Ovary (tissue), 9 donors: ENCODE data around the gene PARP2. TPM values are rescaled to one million over a fixed set of nuclear protein-coding genes. Genes with fewer than 3 reads are reported as not detected.
"Not testable (repeated sequence)": the region's sequence is repeated elsewhere in the genome, so short reads cannot be mapped to it uniquely, and the experiment has no call there.

Source experiments
- DNase-seq, 5 donors: peaks; one replicate each; pipeline ENCODE4 v3.0.0-alpha.2; 2019 to 2020
- H3K27ac ChIP-seq, 2 donors: fragments of 200-600 bp; one replicate each; pipeline versions ENCODE4 v1.5.1 to v1.8.0; 2019 to 2022
- H3K27me3 ChIP-seq: fragments of 200-600 bp; one replicate; pipeline ENCODE4 v1.8.0; 2022
- H3K36me3 ChIP-seq: fragments of 200-600 bp; sonication (generic); one replicate; pipeline ENCODE4 v1.5.1; 2019
- H3K4me1 ChIP-seq: one replicate; pipeline ENCODE4 v1.8.1; 2013; ENCODE audit warnings: mild to moderate bottlenecking, moderate library complexity; ENCODE audit not compliant: insufficient read depth
- H3K4me3 ChIP-seq: fragments of 200-600 bp; sonication (generic); one replicate; pipeline ENCODE4 v1.5.1; 2017
- H3K9me3 ChIP-seq, 2 donors: fragments of 200-600 bp in 1 of 2; sonication (generic) in 1 of 2; one replicate each; pipeline versions ENCODE4 v1.5.1 to v1.8.1; 2013 to 2019; ENCODE audit warnings: mild to moderate bottlenecking in 1 of 2, moderate library complexity in 1 of 2
- EP300 ChIP-seq: sonication (generic); formaldehyde crosslinking; IDR thresholded peaks from one replicate; pipeline ENCODE4 v1.6.1; 2017; ENCODE audit warnings: antibody characterized with exemption
- POLR2A ChIP-seq: fragments of 450-650 bp; IDR thresholded peaks from one replicate; pipeline ENCODE4 v1.6.1; 2017; ENCODE audit warnings: antibody characterized with exemption, mild to moderate bottlenecking, moderate library complexity
- WGBS, 3 donors: extraction: QIAGEN DNeasy Blood & Tissue Kit in 1 of 3; methylation state at CpG; one replicate each; pipeline versions ENCODE4 v1.1.5 to v1.1.7; 2013 to 2017; 5-methylcytosine and 5-hydroxymethylcytosine counted together
- intact Hi-C, 4 donors: fragments of 100-400 bp; cut with DNase I; formaldehyde crosslinking; loops; one replicate each; pipeline versions ENCODE4 v1.11.0 to v1.15.1; 2022 to 2023
- polyA plus RNA-seq, 2 donors: library from polyadenylated mRNA; stranded (reverse); fragments of 200-250 nt in 1 of 2; fragments of 350-450 nt in 1 of 2; fragmentation: Illumina TruSeq in 1 of 2; extraction: RNeasy Lipid Tissue Mini Kit (QIAGEN cat#74804) in 1 of 2; gene quantifications; one replicate each; pipeline ENCODE4 v1.2.3, GENCODE V29; 2013 to 2014
- total RNA-seq, 7 donors: library from RNA; depleted of rRNA in 2 of 7; stranded (reverse); fragments of >200 nt in 2 of 7; fragmentation: NEBNext Ultra II Directional in 3 of 7; extraction: Animal tissue kit (Norgen Biotek cat#: 25700) in 3 of 7; gene quantifications; one replicate each; pipeline versions ENCODE4 v1.1.0 to v1.2.4, GENCODE V29; 2016 to 2023
- TF ChIP-seq, protein P1 (sequence below), 3 donors: fragments of 450-650 bp in 2 of 3; fragments of 200-600 bp in 1 of 3; IDR thresholded peaks; one replicate each; pipeline versions ENCODE4 v1.5.1 to v1.8.0; 2016 to 2022; ENCODE audit warnings: antibody characterized with exemption in 3 of 3, mild to moderate bottlenecking in 1 of 3
- donor health status: DM: no; HTN: no; CAD: no; lungs with moderate emphysema.
- donor health status: DM: no; HTN: no; CAD: no.
- donor health status: Bipolar disorder and iron deficiency.
- donor health status: DM: yes; HTN: yes; CAD: no.
- donor health status: DM: no; HTN: no; CAD: no.
- donor health status: DM: yes; HTN: yes; CAD: no.

Gene PARP2
- total and polyA plus RNA-seq, 9 donors = 7.1 to 38.7 (median 22.8) TPM

- no peak for TF ChIP-seq POLR2A
- no peak for TF ChIP-seq EP300
- TF ChIP-seq, protein P1, sequence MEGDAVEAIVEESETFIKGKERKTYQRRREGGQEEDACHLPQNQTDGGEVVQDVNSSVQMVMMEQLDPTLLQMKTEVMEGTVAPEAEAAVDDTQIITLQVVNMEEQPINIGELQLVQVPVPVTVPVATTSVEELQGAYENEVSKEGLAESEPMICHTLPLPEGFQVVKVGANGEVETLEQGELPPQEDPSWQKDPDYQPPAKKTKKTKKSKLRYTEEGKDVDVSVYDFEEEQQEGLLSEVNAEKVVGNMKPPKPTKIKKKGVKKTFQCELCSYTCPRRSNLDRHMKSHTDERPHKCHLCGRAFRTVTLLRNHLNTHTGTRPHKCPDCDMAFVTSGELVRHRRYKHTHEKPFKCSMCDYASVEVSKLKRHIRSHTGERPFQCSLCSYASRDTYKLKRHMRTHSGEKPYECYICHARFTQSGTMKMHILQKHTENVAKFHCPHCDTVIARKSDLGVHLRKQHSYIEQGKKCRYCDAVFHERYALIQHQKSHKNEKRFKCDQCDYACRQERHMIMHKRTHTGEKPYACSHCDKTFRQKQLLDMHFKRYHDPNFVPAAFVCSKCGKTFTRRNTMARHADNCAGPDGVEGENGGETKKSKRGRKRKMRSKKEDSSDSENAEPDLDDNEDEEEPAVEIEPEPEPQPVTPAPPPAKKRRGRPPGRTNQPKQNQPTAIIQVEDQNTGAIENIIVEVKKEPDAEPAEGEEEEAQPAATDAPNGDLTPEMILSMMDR (IDR thresholded peaks at IDR 0.05) = no peak
- 90 to 95% (median 94%) methylated on average over 2 of the region's 2 CpGs for WGBS, 3 donors
- Histone ChIP-seq H3K36me3 (no peaks in the 10 kb centered on the region), H3K27ac (no peak overlapping the region), H3K9me3 (no peaks in the 10 kb centered on the region), H3K4me3 (no peak overlapping the region), H3K4me1 (no peaks in the 10 kb centered on the region), H3K27me3 (no peaks in the 10 kb centered on the region)
- DNase-seq = no peak
- intact Hi-C loops = no loop called here
These were observed 6.8 kb downstream of the PARP2 start for GRCh38 chr14:20350282-20350681.

DNA sequence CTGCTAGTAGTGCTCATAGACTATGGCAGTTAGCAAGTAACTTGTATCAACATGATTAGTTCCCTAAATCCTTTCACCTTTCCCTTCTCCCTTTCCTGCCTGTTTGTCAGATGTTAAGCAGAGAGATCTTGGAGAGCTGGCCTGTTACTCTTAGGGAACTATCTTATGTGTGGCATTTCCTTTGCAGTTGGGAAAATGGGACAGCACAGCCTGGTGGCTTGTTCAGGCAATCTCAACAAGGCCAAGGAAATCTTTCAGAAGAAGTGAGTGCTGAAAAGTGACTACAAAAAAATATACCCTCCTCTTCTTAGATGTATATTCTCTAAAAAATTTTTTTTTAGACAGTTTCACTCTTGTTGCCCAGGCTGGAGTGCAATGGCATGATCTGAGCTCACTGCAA is 7.4 kb downstream of the PARP2 start:
- intact Hi-C loops = no loop called here
- no peaks in the 10 kb centered on the region for H3K9me3 ChIP-seq
- no peak overlapping the region for H3K27ac ChIP-seq
- no peak for DNase-seq
- no peaks in the 10 kb centered on the region for H3K27me3 ChIP-seq
- no peaks in the 10 kb centered on the region for H3K4me1 ChIP-seq
- H3K36me3 ChIP-seq = no peaks in the 10 kb centered on the region
- H3K4me3 ChIP-seq = no peak overlapping the region
- TF ChIP-seq EP300 (no peak), POLR2A (no peak)
- TF ChIP-seq, protein P1 (IDR thresholded peaks at IDR 0.05) = no peak

DNA sequence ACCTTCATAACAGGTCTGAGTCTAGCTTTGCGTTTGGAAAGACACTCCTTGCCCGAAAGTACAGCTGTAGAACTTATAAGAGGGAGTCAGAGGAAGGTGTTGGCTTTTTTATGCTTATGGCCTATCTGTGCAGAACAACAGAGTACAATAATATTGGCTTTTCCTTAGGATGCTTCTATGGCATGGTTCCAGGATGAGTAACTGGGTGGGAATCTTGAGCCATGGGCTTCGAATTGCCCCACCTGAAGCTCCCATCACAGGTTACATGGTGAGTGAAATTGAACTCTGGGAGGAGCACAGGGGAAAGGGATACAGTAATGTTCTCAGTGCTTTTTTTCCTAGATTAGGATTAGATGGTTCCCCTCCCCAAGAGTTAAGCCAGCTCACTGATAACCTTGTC is 13.0 kb downstream of the PARP2 start:
- intact Hi-C loops = no loop called here
- WGBS, 3 donors = 79 to 85% (median 85%) methylated on average over 3 of the region's 3 CpGs

DNA sequence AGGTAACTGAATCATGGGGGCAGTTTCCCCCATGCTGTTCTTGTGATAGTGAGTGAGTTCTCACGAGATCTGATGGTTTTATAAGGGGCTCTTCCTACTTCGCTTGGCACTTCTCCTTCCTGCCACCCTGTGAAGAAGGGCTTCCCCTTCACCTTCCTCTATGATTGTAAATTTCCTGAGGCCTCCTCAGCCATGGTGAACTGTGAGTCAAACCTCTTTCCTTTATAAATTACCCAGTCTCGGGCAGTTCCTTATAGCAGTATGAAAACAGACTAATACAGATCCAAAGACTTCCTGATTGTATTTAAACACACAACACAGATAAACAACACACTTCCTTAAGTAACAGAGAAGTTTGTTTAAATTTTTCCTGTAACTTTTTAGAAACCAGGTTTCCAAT is 15.0 kb downstream of the PARP2 start:
- intact Hi-C loops, H3K4me3 ChIP-seq, H3K27me3 ChIP-seq, H3K9me3 ChIP-seq, DNase-seq, H3K4me1 ChIP-seq, H3K27ac ChIP-seq, H3K36me3 ChIP-seq: not testable (repeated sequence)
- WGBS, 3 donors = 71 to 84% (median 74%) methylated on average over 3 of the region's 3 CpGs

More for the DNA sequence above, 13.0 kb downstream of the PARP2 start:
- Histone ChIP-seq H3K4me3 (no peak overlapping the region), H3K27me3 (no peaks in the 10 kb centered on the region), H3K9me3 (no peaks in the 10 kb centered on the region), H3K36me3 (no peaks in the 10 kb centered on the region), H3K4me1 (no peaks in the 10 kb centered on the region), H3K27ac (no peak overlapping the region)
- DNase-seq = no peak
- TF ChIP-seq POLR2A (no peak), EP300 (no peak)
- TF ChIP-seq, protein P1 (IDR thresholded peaks at IDR 0.05) = no peak

DNA sequence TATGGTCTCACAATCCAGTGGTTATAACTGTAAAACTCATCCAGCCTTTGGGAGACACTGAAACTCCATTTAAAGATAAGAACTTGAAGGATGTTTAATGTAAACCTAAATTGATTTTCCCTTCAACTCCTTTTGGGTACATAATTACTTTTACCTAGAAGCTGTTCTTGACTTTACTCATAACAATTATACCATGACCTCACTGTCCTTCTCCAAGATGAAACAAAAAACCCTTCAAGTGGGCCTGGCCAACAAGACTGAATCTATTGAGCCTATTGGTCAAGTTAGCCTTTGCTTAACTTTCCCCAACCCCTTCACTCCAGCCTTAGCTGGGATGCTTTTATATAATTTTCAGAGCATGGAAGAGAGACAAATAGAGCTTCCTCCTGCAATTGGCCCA is 22.5 kb downstream of the PARP2 start:
- Histone ChIP-seq H3K36me3 (no peaks in the 10 kb centered on the region), H3K27me3 (no peaks in the 10 kb centered on the region), H3K4me3 (no peak overlapping the region), H3K9me3 (no peaks in the 10 kb centered on the region), H3K27ac (no peak overlapping the region), H3K4me1 (no peaks in the 10 kb centered on the region)
- TF ChIP-seq EP300 (no peak), POLR2A (no peak)
- TF ChIP-seq, protein P1 (IDR thresholded peaks at IDR 0.05) = no peak
- intact Hi-C loops = no loop called here
- DNase-seq = no peak
